Epithelial cell of alveolus of lung (primary cell): ENCODE data around the gene CRHBP. TPM values are rescaled to one million over a fixed set of nuclear protein-coding genes. Genes with fewer than 3 reads are reported as not detected.

Source experiments
- total RNA-seq: library from RNA; depleted of rRNA; stranded (reverse); fragments of >200 nt; gene quantifications from 2 replicates; pipeline ENCODE4 v1.2.1, GENCODE V29; 2015

CRHBP gene, protein sequence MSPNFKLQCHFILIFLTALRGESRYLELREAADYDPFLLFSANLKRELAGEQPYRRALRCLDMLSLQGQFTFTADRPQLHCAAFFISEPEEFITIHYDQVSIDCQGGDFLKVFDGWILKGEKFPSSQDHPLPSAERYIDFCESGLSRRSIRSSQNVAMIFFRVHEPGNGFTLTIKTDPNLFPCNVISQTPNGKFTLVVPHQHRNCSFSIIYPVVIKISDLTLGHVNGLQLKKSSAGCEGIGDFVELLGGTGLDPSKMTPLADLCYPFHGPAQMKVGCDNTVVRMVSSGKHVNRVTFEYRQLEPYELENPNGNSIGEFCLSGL
- total RNA-seq, result not detected in 2 replicates

GRCh38 chr5:76952795-76953536 lies at the start of gene CRHBP:
CRHBP (plus strand) TSS chr5:76953045; CDS start chr5:76953135, 90 bp downstream.

Other genes with a start within 250 kb of the CRHBP start
- 111 and 137 TPM in 2 replicates for gene F2R, start 236.9 kb upstream of the CRHBP start, total RNA-seq
- 13.0 and 125 TPM in 2 replicates for gene F2RL1, start 134.0 kb upstream of the CRHBP start, total RNA-seq
- gene S100Z, start 103.0 kb upstream of the CRHBP start, total RNA-seq, result not detected in 2 replicates
- gene AGGF1, start 77.4 kb downstream of the CRHBP start, total RNA-seq, result 21.7 and 22.4 TPM in 2 replicates
- 0.65 and 1.7 TPM in 2 replicates for gene ZBED3, start 134.2 kb downstream of the CRHBP start, total RNA-seq